Smooth muscle cell (in vitro differentiated cells): ENCODE measurements around the gene RIPOR3. TPM values are rescaled to one million over a fixed set of nuclear protein-coding genes. Genes with fewer than 3 reads are reported as not detected.

Source experiments
- DNase-seq: peaks from one replicate; lab custom pipeline; 2025; ENCODE audit not compliant: unreplicated experiment; lab: John Stamatoyannopoulos, UW
- H2AFZ ChIP-seq: fragments of 200-600 bp; sonication (generic); 2 replicates; pipeline ENCODE4 v1.6.0; 2016; ENCODE audit warnings: antibody characterized with exemption, low read depth, mild to moderate bottlenecking
- H3F3A ChIP-seq: fragments of 200-600 bp; sonication (generic); 2 replicates; pipeline ENCODE4 v1.6.0; 2017; ENCODE audit warnings: antibody characterized with exemption, low read depth
- H3K27ac ChIP-seq: fragments of 200-600 bp; sonication (generic); 2 replicates; pipeline ENCODE4 v1.5.1; 2016; ENCODE audit warnings: low read depth, mild to moderate bottlenecking
- H3K27me3 ChIP-seq: fragments of 200-600 bp; sonication (generic); 2 replicates; pipeline ENCODE4 v1.6.1; 2016; ENCODE audit warnings: low read depth, mild to moderate bottlenecking
- H3K36me3 ChIP-seq: fragments of 200-600 bp; sonication (generic); 2 replicates; pipeline ENCODE4 v1.5.1; 2016; ENCODE audit warnings: low read depth
- H3K4me1 ChIP-seq: fragments of 200-600 bp; sonication (generic); 2 replicates; pipeline ENCODE4 v1.5.1; 2016; ENCODE audit warnings: low read depth
- H3K4me2 ChIP-seq: fragments of 200-600 bp; sonication (generic); 2 replicates; pipeline ENCODE4 v1.6.0; 2016; ENCODE audit warnings: mild to moderate bottlenecking
- H3K4me3 ChIP-seq: fragments of 200-600 bp; sonication (generic); 2 replicates; pipeline ENCODE4 v1.5.1; 2016; ENCODE audit warnings: mild to moderate bottlenecking
- H3K79me2 ChIP-seq: fragments of 200-600 bp; sonication (generic); 2 replicates; pipeline ENCODE4 v1.6.0; 2016; ENCODE audit warnings: low read depth, mild to moderate bottlenecking
- H3K9ac ChIP-seq: fragments of 200-600 bp; sonication (generic); 2 replicates; pipeline ENCODE4 v1.6.0; 2016; ENCODE audit warnings: low read depth
- H3K9me3 ChIP-seq: fragments of 200-600 bp; sonication (generic); replicated peaks from 2 replicates; pipeline ENCODE4 v1.5.1; 2016; ENCODE audit warnings: low read depth
- H4K20me1 ChIP-seq: fragments of 200-600 bp; sonication (generic); 2 replicates; pipeline ENCODE4 v1.6.0; 2016; ENCODE audit warnings: low read depth
- CTCF ChIP-seq: fragments of 200-600 bp; sonication (generic); IDR thresholded peaks from 2 replicates; pipeline ENCODE4 v1.5.1; 2017; ENCODE audit warnings: borderline replicate concordance, mild to moderate bottlenecking, antibody characterized with exemption; ENCODE audit not compliant: insufficient read depth, poor library complexity, severe bottlenecking
- WGBS: methylation state at CpG from one replicate; pipeline ENCODE4 v1.1.7; 2016; ENCODE audit warnings: low lambda C conversion rate; 5-methylcytosine and 5-hydroxymethylcytosine counted together
- polyA plus RNA-seq: library from polyadenylated mRNA; unstranded; fragments of >200 nt; fragmentation: Nextera tagmentation; extraction: Ambion mirVana; gene quantifications from 2 replicates; pipeline ENCODE4 v1.2.1, GENCODE V29; 2016
- total RNA-seq: library from RNA; depleted of rRNA; stranded (reverse); fragments of >200 nt; gene quantifications from 2 replicates; pipeline ENCODE4 v1.2.3, GENCODE V29; 2014

Gene RIPOR3
- total and polyA plus RNA-seq, 2 experiments from 2014 or later = 0.18 to 1.2 TPM

GRCh38 chr20:50605136-50605535, 86.2 kb downstream of the RIPOR3 start:
- Histone ChIP-seq H3K4me2 (no peak overlapping the region), H4K20me1 (no peaks in the 10 kb centered on the region), H3K27ac (no peak overlapping the region), H2AFZ (no peak overlapping the region), H3K79me2 (no peaks in the 10 kb centered on the region), H3F3A (no peaks in the 10 kb centered on the region), H3K4me3 (no peak overlapping the region), H3K36me3 (no peaks in the 10 kb centered on the region), H3K4me1 (no peaks in the 10 kb centered on the region), H3K27me3 (no peaks in the 10 kb centered on the region), H3K9ac (no peak overlapping the region), H3K9me3 (no peaks in the 10 kb centered on the region)
- no peak for TF ChIP-seq CTCF
- DNase-seq = no peak
- 95% methylated on average over 5 of the region's 5 CpGs for WGBS

- Histone ChIP-seq H3K4me2 (no peak overlapping the region), H3K4me1 (no peaks in the 10 kb centered on the region), H4K20me1 (no peaks in the 10 kb centered on the region), H3K36me3 (no peaks in the 10 kb centered on the region), H3K9ac (no peak overlapping the region), H3K4me3 (no peak overlapping the region), H2AFZ (no peak overlapping the region), H3F3A (no peaks in the 10 kb centered on the region), H3K27me3 (no peaks in the 10 kb centered on the region), H3K9me3 (no peaks in the 10 kb centered on the region), H3K27ac (no peak overlapping the region), H3K79me2 (no peaks in the 10 kb centered on the region)
- 97% methylated on average over 12 of the region's 12 CpGs for WGBS
- no peak for DNase-seq
- TF ChIP-seq CTCF = no peak
These were observed 86.9 kb downstream of the RIPOR3 start for GRCh38 chr20:50604451-50604850.

DNA sequence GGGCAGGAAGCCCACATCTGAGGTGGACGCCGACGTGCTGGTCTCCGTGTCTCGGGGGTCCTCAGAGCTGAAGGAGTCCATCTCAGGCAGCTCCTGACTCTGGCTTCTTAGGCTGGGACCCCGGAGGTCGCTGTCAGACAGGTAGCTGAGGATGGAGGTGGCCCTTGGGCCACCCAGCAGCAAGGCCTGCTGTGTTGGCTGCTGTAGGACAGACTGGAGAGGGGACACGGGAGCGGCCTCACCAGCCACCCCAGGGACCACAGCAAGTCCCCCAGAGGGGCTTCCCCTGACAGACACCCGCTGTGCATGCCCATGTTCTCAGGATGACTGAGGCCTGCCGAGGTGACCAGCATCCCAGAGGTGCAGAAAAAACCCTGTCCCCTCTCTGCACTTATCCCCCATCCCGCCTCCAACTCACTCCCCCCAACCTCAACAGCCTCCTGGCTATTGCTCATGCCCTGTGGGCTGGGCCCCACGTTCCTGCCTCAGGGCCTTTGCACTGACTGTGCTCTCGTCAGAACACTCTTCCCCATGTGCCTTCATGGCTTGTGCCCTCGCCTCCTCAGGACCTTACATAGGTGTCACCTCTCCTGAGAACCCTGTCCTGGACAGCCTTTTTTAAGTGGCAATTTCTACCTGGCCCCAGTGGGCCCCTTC, 88.8 kb downstream of the RIPOR3 start:
- no peaks in the 10 kb centered on the region for H3K36me3 ChIP-seq
- no peak overlapping the region for H3K9ac ChIP-seq
- no peak overlapping the region for H3K4me3 ChIP-seq
- no peak for DNase-seq
- H3K27ac ChIP-seq = no peak overlapping the region
- no peaks in the 10 kb centered on the region for H3K9me3 ChIP-seq
- no peaks in the 10 kb centered on the region for H3K79me2 ChIP-seq
- no peaks in the 10 kb centered on the region for H3F3A ChIP-seq
- TF ChIP-seq CTCF = no peak
- H3K4me2 ChIP-seq = no peak overlapping the region
- H3K4me1 ChIP-seq = no peaks in the 10 kb centered on the region
- H3K27me3 ChIP-seq = no peaks in the 10 kb centered on the region
- H4K20me1 ChIP-seq = no peaks in the 10 kb centered on the region
- WGBS = 94% methylated on average over 15 of the region's 15 CpGs
- H2AFZ ChIP-seq = no peak overlapping the region
